ENCODE measurements around the gene DHODH.
"Not testable (repeated sequence)": the region's sequence is repeated elsewhere in the genome, so short reads cannot be mapped to it uniquely, and the experiment has no call there.

DHODH gene

DNA sequence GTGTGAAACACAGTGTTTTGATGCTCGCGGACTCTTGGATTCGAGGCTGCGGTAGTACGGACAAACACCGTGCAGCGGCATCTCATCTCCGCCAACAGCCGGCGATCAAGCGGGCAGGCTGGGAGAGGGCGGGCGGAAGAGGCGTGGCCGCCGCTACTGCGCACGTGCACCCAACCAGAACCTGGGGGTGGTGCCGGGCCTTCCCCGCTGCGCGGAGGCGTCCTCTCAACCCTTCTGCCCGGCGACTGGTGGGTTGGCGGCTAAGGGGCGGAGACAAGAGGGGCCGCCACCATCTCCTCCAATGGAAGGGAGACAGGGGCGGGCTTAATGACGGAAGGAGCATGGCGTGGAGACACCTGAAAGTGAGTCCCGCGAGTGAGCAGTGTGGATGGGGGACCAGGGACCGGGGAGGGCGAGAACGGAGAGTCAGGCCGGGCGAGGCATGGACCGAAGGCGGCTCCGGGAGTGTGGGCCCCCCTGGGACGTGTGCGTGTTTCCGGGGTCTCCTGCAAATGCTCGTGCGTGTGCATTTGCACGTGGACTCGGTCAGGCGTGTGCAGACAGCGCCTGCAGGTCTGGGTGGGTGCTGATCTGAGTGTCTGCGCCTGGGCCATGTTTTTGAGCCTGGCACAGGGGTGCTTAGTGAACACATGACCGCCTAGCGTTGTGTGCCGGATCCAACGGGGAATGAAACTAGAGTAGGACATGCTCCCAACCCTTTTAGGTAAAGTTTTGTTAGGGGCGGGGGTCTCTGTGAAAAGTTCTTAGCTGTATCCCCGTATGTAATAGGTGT, at the start of gene DHODH:
Gene DHODH (plus strand): TSS at position 321 of the 793 bp plus-strand sequence. CDS start 21 bp downstream, at position 342.
- DNase-seq (ENCODE audit: low read depth in 2 of 2, low spot score in 1 of 2): peak; percentile 96 to 97

DNA sequence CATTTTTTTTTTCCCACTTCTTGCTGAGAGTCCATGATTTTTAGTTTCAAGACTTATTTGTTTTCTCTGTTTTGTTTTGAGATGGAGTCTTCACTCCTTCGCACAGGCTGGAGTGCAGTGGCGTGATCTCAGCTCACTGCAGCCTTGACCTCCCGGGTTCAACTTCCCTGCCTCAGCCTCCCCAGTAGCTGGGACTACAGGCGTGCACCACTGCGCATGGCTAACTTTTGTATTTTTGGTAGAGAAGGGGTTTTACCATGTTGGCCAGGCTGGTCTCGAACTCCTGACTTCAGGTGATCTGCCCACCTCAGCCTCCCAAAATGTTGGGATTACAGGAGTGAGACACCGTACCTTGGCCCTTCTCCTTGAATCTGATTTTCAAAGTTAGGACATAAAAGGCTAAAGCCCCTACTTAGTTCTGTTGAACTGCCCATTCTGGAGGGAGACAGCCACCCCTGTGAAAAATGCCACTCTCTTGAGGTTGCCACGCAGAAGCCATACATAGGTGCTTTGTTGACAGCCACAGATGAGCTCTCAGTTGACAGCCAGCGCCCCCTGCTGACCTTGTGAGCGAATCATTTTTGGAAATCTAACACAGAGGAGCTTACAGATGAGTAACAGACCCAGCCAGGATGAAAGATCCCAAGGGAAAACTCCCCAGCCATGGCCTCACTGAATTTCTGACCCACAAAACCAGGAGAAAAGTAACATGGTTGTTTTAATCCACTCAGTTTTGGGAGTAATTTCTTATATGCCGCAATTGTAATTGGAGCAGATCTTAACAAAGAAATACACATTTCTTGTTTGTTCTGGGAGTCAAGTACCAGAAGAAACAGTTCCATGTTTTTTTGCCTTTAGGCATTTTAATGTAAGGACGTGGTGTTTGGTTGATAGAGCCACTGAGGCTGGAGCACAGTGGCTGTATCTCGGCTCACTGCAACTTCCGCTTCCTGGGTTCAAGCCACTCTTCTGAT, 47.2 kb upstream of the DHODH start:
- peak; percentile 51 to 73 for DNase-seq (ENCODE audit: low read depth in 2 of 2, low spot score in 1 of 2)

DNA sequence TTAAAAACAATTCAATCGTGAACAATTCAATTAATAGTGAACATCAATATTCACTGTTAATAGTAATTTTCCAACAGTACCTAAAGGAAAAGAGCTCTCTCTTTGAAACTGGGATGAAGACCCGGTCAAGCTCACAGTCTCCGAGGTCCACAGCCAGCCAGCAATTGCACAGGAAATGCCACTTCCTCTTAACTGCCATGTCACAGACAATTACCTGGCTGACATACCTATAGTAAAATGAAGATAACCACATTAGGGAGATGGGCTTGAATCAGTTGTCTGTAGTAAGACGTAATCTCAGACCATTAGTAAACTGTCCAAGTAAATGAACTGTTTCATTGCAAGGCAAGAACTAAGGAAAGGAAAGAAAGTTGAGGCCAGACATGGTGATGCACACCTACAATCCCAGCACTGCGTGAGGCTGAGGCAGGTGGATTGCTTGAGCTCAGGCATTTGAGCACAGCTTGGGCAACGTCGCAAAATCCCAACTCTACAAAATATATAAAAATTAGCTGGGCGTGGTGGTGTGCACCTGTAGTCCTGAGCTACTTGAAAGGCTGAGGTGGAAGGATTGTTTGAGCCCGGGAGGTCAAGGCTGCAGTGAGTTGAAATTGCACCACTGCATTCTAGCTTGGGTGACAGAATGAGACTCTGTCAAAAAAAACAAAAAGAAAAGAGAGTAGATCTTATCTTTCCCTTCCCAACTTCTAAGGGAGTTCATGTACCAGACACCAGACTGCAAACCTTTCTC, 45.2 kb upstream of the DHODH start:
- no peak for DNase-seq (ENCODE audit: low read depth in 2 of 2, low spot score in 1 of 2)

DNA sequence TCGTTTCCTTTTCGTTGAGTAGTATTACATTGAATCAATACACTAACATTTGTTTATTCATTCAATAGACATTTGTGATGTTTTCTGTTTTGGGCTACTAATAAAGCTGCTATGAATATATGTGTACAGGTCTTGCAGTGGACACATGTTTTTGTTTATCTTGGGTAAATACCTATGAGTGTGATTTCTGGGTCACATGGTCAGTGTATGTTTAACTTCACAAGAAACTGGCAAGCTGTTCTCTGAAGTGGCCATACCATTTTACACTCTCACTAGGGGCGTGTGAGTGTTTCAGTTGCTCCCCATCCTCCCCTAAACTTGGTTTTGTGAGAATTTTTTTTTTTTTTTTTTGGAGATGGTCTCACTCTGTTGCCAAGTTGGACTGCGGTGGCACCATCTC, 43.3 kb upstream of the DHODH start:
- DNase-seq (ENCODE audit: low read depth in 2 of 2, low spot score in 1 of 2): no peak

DNA sequence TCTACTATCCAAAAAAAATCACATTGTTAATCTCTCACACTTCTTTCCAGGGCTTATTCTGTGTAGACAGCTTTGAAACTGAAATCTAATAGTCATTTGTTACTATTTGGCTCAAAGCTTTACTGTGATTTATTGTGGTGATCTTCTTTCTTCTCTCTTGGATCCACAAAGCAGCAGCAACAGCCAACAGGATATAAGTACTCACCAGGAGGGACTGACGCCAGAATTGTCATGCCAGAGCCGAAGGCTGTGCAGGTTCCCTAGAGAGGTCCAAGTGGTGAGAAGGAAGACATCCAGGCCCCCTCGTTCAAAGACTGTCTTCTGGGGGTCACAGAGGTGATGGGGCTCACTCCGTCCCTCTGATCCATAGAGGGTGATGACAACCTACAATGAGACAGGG, 41.6 kb upstream of the DHODH start:
- no peak for DNase-seq (ENCODE audit: low read depth in 2 of 2, low spot score in 1 of 2)

DNA sequence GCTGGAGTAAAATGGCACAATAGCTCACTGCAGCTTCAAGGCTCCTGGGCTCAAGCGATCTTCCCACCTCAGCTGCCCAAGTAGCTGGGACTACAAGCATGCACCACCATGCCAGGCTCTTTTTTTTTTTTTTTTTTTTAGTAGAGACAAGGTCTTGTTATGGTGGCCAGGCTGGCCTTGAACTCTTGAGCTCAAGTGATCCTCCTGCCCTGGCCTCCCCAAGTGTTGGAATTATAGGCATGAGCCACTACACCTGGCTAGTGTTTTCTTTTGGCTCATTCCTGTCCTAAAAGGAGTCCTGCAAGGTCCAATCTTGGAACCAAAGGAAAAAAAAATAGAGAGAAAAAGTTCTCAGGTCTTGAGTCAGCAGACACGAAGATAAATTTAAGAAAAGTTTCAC, 39.2 kb upstream of the DHODH start:
- no peak for DNase-seq (ENCODE audit: low read depth in 2 of 2, low spot score in 1 of 2)

DNA sequence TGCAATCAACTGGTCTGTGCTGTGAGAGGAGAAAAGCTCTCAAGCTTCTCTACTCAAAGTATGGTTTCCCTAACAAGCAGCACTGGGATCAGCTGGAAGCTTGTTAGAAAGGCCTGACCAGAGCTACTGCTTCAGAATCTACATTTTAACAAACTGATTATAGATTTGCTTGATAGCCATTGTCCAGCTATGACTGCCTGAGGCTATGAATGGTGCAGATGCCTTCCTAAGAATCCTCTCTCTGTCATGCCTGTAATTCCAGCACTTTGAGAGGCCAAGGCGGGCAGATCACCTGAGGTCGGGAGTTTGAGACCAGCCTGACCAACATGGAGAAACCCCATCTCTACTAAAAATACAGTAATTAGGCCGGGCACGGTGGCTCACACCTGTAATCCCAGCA, 37.0 kb upstream of the DHODH start:
- DNase-seq (ENCODE audit: low read depth in 2 of 2, low spot score in 1 of 2): no peak

DNA sequence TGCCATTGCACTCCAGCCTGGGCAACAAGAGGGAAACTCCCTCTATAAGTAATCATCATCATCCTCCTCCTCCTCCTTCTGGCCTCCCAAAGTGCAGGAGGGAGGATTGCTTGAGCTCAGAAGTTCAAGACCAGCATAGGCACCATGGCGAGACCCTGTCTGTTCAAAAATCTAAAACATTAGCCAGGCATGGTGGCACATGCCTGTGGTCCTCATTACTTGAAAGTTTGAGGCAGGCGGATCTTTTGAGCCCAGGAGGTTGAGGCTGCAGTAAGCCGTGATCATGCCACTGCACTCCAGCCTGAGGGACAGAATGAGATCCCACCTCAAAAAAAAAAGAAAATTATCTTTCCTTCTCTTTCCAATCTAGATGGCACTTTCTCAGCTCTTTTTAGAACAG, 36.2 kb upstream of the DHODH start:
- no peak for DNase-seq (ENCODE audit: low read depth in 2 of 2, low spot score in 1 of 2)

DNA sequence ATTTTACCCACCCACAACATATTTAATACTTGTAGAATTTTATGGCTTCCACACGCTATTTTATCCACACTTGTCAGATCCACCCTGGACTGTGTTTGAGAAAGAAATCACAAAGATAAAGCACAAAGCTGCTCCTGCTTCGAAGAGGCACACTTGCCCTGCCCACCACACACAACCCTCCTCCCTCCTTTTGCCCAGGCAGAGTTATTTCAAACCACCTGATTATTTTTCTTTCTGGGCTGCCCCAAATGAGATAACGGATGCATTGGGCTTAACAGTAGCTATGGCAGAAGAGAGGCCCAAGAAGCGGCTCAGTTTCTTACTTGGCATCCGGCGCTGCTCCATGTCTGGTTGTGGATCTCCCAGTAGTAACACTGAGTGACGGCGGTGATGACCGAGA, 35.5 kb upstream of the DHODH start:
- no peak for DNase-seq (ENCODE audit: low read depth in 2 of 2, low spot score in 1 of 2)

DNA sequence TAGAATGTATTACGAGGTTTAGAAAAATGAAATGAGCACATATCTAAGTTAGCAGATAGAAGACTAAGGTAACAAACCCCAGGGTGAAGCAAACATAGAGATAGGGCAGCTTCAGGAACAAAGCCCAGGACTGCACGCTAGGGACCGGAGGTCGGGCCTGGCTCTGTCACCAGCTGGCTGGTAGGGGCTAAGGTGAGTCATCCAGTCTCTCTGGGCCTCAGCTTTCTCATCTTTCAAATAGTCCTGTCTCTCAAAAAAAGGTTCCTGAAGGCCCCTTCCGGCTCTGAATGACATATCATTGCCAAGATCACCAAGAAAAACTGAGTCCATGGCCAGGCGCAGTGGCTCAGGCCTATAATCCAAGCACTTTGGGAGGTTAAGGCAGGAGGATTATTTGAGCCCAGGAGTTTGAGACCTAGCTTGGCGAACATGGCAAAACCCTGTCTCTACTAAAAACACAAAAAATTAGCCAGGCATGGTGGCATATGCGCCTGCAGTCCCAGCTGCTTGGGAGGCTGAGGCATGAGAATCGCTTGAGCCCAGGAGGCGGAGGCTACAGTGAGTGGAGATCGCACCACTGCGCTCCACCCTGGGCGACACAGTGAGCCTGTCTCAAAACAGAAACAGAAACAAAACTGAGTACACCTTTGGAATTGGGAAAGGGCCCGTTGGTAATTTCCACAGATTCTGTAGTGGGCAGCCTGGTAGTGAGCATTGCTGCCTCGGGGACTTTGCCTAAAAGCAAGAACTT, 34.3 kb upstream of the DHODH start:
- no peak for DNase-seq (ENCODE audit: low read depth in 2 of 2, low spot score in 1 of 2)

DNA sequence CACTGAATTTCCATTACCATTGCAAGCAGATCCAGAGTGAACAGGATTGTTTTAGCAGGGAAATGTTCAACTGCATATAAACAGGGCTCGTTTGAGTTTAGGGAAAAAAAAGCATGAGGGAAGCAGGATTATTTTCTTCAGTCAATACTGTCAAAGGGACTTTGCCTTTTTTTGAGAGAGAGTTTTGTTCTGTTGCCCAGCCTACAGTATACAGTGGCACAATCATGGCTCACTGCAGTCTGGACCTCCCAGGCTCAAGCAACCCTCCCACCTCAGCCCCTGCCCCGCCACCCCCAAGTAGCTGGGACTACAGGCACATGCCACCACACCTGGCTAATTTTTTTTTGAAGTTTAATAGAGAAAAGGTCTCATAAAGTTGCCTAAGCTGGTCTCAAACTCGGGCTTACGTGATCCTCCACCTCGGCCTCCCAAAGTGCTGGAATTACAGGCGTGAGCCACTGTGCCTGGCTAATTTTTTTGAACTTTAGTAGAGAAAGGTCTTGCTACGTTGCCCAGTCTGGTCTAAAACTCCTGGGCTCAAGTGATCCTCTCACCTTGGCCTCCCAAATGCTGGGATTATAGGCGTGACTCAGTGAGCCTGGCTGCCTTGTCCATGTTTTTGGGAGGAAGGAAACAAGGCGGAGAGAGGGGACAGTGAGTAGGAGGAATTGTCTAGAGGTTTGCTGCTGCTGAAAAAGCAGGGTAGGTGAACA, 23.1 kb upstream of the DHODH start:
- no peak for DNase-seq (ENCODE audit: low read depth in 2 of 2, low spot score in 1 of 2)

DNA sequence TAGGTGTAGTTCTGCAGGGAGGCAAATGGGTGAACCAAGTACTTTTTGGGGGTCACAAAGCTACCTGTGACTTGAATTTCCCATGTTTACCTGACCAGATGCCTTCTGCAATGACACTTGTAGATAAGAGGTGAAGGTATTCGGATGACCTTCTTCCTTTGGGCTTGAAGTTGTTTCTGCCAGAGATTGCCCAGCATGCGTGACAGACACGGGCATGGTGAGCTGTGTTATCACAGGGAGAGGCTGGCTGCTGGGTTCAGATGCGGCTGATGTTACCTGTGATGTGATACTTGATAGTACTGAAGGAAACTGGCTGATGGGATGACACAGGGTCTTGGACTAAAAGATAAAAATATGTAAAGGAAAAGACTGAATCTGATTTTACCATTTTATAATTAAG, 22.4 kb upstream of the DHODH start:
- DNase-seq (ENCODE audit: low read depth in 2 of 2, low spot score in 1 of 2): no peak

DNA sequence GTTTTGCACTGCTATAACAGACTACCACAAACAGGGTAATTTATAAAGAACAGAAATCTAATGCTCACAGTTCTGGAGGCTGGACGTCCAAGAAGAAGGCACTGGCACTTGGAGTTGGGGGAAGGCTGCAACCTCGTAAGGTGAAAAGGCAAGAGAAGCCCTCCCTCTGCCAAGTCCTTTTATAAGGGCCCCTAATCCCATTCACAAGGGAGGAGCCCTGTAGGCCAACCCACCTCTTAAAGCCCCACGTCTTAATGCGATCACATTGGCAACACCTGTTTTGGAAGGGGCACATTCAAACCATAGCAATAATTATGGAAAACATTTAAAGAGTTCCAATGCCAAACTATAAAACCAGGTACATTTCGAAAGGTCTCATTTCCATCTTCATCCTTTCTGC, 13.5 kb upstream of the DHODH start:
- no peak for DNase-seq (ENCODE audit: low read depth in 2 of 2, low spot score in 1 of 2)

DNA sequence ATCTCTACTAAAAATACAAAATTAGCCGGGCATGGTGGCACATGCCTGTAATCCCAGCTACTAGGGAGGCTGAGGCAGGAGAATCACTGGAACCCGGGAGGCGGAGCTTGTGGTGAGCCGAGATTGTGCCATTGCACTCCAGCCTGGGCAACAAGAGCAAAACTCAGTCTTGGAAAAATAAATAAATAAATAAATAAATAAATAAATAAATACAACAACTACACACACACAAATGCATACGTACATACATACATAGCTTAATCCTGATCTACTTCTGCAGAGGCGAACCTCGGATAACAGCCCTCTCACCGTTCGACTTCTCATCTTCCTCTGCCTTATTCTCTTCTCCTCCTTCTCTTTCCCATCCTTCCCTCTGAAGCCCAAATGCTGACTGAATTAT, 11.0 kb upstream of the DHODH start:
- not testable (repeated sequence) for DNase-seq (ENCODE audit: low read depth in 2 of 2, low spot score in 1 of 2)

DNA sequence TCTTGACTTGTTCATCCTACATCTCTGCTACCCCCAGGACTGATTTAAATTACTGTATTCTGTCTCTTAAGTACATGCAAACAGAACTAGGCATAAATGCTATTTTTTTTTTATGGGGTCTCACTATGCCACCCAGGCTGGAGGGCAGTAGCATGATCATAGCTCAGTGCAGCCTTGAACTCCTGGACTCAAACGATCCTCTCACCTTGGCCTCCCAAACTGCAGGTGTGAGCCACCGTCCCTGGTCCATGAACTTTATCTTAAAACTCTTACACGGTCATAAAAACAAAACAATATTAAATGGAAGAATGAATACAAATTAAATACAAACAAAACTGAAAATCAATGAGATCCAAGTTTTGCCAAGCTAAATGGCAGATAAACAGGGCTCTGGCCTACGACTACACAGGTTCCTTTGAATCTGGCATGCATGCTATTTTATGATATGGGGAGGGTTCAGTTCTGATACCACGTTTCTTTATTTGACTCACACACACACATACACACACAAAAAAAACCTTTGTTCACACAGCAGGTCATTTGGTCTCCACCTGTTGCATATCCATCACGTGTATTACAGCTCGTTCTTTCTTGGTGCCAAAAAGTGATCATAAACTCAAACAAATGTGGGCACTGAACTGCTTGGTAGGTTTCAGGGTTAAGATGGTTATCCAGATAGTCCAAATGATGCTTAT, 7.2 kb upstream of the DHODH start:
- no peak for DNase-seq (ENCODE audit: low read depth in 2 of 2, low spot score in 1 of 2)

DNA sequence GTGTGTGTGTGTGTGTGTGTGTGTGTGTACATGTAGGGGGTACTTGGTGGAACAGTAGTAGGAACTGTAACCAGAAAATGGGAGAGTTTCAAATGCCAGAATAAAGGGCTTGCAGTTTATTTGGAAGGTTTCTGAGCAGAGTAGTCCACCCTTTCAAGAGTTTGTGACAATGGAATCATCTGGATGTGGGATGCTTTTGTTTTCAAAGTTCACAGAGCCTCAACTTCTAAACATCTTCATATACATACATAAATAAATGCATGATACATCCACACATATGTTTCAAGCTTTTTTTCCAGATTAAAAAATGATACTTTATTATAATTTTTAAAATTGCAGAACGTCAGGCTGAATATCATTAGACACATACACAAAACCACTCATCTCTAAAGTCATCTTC, 5.9 kb upstream of the DHODH start:
- DNase-seq (ENCODE audit: low read depth in 2 of 2, low spot score in 1 of 2): no peak

DNA sequence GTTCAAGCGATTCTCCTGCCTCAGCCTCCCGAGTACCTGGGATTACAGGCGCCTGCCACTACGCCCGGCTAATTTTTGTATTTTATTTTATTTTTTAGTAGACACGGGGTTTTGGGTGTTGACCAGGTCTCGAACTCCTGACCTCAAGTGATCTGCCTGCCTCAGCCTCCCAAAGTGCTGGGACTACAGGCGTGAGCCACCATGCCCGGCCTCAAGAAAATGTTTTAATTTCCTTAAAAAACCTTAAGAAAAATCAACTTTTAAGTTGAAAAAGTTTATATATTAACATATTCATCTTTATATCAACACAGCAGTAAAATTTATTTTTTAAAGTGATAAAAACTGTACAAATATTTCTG, 500 bp upstream of the DHODH start:
- DNase-seq (ENCODE audit: low read depth in 2 of 2, low spot score in 1 of 2): not testable (repeated sequence)

DNA sequence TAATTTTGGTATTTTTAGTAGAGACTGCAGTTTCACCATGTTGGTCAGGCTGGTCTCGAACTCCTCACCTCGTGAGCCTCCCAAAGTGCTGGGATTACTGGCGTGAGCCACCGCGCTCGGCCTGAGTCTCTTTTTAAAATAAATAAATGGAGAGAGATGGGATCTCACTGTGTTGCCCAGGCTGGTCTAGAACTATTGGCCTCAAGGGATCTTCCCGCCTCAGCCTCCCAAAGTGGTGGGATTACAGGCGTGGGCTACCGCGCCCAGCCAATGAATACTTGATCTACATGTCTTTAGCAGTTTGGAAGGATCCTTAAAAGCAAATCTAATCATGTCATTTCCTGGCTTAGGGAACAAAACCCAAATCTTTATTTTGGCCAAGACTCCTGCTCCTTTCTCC, 1.2 kb downstream of the DHODH start:
- DNase-seq (ENCODE audit: low read depth in 2 of 2, low spot score in 1 of 2): no peak

DNA sequence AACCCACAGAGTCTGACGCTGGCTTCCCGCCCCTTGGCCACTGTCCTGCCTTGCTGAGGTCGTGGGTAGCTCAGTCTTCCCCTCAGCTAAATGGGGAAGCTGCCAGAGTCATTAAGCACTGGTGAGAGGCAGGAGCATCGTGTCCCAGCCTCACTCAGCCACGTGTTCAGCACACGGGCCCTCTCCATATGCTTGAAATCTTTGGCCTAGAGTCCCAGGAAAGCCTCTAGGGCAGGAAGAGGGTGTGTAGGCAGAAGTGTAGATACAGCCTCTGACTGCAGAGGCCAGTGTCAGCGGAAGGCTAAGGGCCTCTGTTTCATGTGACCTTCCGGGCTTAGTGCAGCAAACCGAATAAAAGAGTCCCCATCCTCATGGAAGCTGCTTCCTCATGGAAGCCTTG, 4.1 kb downstream of the DHODH start:
- no peak for DNase-seq (ENCODE audit: low read depth in 2 of 2, low spot score in 1 of 2)

DNA sequence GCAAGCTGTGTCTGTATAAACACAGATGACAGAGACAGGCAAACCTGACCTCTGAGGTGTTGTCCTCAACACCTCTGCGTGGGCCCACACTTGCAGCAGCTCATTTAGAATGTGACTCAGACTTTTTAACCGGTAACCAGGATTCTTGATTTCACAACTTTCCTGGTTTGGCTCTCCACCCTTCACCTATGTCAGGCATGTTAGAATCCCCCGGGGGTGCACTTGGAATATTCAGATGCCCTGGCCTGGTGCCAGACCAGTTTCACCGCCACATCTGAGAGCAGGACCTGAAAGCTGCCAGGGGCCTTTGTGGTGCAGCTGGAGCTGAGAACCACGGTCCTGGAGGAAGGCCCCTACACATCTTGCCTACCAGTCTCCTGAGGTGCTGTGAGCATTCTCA, 4.8 kb downstream of the DHODH start:
- no peak for DNase-seq (ENCODE audit: low read depth in 2 of 2, low spot score in 1 of 2)
